ENCODE measurements around the gene SEC63.
"Not testable (repeated sequence)": the region's sequence is repeated elsewhere in the genome, so short reads cannot be mapped to it uniquely, and the experiment has no call there.

Gene SEC63

DNA sequence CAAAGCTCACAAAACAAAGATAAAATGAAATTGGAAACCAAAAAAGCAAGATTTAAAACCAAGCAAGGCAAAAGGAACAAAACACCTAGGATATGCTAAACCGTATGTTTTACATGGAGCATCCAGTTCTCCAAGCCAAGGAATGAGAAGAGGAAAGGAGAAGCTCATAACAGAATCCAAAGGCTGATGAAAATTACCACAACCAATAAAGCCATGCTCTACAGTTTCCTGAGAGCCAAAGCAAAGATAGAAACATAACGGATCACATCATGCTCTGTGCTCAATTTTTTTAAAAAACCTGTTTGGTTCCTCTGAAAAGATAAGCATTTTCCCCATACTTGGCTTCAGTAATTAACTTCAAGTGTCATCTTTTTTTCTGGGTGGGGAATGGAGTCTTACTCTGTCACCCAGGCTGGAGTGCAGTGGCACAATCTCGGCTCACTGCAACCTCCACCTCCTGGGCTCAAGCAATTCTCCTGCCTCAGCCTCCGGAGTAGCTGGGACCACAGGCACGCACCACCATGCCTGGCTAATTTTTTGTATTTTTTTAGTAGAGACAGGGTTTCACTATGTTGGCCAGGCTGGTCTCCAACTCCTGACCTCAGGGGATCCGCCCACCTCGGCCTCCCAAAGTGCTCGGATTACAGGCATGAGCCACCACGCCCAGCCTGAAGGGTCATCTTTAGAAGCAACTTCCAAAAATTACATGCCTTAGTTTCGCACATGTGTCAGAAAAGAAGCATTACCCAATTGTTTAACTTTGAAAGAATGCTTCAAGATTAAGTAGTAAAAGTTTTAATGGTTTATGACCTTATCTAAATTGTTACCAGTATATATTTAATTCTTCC, 31.1 kb downstream of the SEC63 start:
- DNase-seq, result peak; percentile 7

DNA sequence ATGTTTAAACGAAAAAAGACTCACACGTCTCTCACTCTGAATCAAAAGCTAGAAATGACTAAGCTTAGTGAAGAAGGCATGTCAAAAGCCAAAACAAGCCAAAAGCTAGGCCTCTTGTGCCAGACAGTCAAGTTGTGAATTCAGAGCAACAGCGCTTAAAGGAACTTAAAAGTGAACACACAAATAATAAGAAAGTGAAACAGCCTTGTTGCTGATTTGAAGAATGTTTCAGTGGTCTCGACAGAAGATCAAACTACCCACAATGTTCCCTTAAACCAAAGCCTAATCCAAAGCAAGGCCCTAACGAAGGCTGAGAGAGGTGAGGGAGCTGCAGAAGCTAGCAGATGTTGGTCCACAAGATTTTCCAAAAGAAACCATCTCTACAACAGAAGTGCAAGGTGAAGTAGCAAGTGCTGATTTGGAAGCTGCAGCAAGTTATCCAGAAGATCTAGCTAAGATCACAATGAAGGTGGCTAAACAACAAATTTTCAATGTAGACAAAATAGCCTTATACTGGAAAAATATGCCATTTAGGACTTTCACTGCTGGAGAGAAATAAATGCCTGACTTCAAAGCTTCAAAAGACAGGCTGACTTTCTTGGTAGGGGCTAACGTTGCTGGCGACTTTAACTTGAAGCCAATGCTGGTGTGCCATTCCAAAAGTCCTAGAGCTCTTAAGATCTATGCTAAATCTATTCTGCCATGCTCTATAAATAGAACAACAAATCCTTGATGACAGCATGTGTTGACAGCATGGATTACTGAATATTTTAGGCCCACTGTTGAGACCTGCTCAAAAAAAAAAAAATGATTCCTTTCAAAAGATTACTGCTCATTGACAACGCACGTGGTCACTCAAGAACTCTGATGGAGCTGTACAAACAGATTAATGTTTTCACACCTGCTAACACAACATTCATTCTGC, 40.3 kb downstream of the SEC63 start:
- DNase-seq, result no peak

DNA sequence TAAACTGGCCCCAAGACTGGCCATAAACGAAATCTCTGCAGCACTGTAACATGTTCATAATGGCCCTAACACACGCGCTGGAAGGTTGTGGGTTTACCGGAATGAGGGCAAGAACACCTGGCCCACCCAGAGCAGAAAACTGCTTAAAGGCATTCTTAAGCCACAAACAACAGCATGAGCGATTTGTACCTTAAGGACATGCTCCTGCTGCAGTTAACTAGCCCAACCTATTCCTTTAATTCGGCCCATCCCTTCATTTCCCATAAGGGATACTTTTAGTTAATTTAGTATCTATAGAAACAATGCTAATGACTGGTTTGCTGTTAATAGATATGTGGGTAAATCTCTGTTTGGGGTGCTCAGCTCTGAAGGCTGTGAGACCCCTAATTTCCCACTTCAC, 41.0 kb downstream of the SEC63 start:
- not testable (repeated sequence) for DNase-seq

DNA sequence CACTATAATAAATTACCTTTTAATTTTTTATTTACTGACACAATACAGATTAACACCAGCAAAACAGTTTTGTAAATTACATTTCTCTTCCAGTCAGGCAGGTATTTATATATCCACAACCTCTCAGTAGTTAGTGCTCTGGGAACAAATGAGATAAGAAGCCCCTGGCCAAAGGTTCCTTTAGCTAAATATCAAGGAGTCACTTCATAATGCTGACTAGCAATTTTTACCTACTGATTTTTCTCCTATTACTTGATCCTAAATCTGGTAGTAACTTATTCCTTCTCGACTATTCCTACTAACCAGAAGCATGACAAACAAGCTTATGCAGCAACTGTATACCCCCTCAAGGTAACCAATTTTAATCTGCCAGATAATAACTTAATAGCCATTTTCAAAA, 46.3 kb downstream of the SEC63 start:
- no peak for DNase-seq

DNA sequence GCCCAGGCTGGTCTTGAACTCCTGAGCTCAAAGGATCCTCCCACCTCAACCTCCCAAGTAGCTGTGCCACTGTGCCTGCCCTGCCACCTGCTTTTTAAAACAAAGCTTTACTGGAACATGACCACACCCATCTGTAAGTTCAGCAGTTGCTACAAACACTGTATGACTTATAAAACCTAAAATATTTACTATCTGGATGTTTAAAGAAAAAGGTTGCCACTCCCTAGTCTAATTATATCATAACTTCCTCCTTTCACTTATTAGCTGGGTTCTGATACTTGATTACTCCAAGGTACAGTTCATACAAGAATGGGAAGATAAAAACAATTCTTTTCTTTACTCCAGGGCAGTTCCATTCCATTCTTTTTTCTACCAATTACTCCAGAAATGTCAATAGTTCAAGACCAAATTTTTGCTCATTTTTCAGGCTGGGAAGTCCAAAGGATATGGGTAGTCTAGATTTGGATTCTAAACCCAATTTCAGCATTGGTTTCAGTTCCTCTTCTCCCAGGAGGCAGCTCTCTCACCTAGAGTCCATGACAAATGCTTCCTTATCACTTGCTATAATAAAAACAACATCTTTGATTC, 63.1 kb downstream of the SEC63 start:
- DNase-seq, result peak; percentile 55

DNA sequence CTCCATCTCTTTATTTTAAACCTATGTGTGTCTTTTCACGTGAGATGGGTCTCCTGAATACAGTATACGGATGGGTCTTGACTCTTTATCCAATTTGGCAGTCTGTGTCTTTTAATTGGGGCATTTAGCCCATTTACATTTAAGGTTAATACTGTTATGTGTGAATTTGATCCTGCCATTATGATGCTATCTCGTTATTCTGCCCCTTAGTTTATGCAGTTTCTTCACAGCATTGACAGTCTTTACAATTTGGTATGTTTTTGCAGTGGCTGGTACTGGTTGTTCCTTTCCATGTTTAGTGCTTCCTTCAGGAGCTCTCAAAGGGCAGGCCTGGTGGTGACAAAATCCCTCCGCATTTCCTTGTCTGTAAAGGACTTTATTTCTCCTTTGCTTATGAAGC, 67.6 kb downstream of the SEC63 start:
- not testable (repeated sequence) for DNase-seq

DNA sequence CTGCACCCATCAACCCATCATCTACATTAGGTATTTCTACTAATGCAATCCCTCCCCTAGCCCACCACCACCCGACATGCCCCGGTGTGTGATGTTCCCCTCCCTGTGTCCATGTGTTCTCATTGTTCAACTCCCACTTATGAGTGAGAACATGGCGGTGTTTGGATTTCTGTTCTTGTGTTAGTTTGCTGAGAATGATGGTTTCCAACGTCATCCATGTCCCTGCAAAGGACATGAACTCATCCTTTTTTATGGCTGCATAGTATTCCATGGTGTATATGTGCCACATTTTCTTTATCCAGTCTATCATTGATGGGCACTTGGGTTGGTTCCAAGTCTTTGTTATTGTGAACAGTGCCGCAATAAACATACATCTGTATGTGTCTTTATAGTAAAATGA, 72.1 kb downstream of the SEC63 start:
- not testable (repeated sequence) for DNase-seq

DNA sequence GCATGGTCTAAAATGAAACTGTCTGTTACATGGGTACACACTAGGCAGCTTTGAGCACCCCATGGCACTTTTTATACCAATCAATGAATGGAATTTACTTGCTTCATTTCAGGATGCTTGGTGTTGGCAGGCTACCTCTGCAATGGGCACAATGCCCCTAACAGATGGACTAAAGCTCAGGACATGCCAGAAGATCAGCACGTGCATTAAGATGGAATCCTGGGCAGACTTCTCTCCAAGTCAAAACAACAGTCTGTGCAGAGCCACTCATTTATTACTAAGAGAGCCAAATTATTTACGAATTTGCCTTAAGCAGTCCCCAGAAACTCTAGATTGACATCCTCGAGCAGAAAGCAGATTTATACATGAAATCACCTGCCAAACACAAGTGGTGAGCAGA, 78.1 kb downstream of the SEC63 start:
- DNase-seq, result no peak

DNA sequence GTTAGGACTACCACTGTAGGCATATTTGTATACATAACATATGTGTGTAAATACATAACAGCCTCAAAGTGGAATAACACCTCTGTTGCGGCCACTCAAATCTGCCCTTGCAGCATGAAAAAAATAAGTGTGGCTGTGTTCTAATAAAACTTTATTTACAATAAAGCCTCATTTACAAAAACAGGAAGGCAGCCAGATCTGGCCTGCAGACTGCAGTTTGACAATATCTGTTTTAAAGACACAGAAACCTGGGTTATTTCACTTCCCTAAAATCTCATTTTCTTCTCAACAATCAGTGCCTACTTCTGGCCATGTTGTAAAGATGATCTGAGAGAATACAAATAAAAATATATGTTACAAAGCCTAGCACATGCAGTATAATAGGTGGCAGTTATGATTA, 80.0 kb downstream of the SEC63 start:
- DNase-seq, result peak; percentile 39

DNA sequence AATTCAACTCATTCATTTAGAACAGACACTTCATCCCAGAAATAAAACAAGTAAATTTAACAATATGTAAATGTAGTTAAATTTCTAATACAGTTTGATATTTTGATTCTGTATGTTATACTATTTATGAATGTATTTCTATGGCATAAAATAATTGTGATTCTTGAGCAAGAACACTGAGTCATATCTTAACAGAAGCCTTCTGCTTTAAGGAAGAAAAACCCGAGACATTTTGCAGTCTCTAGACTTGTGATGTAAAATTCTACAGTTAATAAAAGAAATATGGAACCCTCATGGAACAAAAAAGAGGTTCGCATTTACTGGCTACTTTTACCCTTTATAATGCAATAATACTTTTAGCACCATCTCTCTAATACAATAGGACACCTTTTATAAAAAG, 86.0 kb downstream of the SEC63 start:
- no peak for DNase-seq

DNA sequence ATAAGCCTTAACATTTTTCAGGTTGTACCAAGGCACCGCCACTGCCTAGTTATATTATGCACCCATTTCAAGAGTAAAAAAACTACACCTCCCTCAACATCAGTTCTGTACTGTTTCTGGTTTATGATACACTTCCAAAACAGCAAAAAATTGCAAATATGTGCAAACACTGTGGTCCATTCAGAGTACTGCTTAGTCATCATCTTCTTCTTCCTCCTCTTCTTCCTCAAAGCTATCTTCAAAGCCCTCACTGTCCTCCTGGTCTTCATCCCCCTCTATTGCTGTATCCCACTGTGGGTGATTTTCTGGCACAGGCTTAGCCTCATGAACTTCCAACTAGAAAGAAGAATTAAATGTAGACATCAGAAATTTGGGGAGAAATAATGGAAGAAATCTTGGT, 86.5 kb downstream of the SEC63 start:
- DNase-seq, result not testable (repeated sequence)

DNA sequence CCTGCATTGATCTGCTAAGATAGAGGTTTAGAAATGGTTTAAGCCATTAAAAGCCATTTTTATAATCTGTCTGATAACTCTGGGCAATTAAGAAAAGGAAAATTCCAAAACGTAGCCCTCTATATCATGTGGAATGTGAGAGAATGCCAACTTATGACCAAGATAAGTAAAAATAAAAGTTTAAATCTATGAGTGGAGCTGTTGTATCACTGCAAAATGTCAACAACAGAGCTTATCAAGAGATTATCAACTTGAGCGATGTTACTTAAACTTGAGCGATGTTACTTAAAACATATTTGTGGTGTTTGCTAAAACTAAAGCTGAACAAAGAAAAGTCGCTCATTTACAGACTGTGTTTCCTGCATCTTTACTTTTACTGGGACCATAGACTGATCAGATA, 87.0 kb downstream of the SEC63 start:
- no peak for DNase-seq

DNA sequence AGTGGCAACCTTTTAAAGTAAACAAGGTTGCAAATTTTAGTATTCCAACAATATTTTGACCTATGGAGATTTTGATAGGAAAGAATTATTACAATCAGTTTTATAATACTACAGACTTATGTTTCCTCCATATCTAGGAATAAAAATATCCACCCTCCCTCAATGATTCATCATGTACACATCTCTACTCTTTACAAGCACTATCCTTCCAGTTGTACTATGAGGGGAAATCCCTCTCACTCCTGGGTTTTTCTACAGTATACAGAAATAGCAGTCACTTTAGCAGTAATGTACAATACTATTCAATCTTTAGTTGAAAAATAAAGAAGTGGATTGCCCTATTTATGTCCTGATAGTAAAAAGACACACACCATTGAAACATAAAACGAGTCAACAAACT, 87.6 kb downstream of the SEC63 start:
- no peak for DNase-seq

DNA sequence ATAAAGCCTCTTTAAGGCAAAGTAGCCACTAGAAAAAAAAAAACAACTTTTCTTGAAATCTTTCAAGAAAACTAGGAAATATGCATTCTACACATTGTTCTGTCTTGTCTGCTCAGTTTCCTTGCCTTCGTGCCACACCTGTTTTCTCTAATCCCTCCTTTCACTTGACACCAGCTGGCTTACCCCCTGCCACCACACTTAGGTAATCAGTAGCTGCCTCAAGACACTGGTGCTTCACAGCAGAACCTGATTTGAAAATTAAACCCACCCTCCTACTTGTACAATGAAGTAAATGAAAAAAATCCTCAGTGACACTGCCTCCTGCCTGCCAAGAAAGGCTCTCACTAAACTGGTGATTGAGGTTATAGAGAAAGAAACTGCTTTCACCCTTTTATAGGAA, 88.1 kb downstream of the SEC63 start:
- no peak for DNase-seq

DNA sequence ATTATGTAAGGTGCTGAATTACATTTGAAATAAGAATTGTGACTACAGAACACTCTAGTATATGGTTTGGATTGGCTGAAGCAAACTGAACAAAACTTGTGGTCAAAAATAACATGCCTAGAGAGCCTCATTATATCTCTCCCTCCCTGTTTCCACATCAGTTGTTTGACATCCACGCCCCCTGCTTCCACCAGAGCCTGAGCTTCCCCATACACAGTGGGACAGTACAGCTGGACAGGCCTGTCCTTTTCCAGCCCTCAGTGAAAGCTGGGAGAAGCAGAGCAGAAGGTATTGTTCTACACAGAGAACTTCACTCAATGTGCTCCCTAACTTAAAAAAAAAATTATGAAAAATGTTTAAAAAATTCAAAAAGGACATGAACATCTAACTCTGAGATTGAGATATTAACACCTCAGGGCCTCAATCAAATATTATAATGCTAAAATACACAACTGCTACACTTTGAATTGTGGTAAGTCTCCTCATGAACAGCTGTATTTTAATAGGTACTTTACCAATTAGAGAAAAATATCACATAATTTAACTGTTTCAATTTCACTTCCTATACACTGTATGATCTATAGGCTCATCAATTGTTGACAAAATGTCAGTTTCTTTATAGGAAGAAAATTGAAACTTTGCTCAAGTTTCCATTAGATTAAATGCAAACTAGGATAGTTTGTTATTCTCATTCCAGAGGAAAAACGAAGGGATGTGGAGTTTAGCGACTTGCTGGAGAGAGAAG, 89.0 kb downstream of the SEC63 start:
- no peak for DNase-seq

DNA sequence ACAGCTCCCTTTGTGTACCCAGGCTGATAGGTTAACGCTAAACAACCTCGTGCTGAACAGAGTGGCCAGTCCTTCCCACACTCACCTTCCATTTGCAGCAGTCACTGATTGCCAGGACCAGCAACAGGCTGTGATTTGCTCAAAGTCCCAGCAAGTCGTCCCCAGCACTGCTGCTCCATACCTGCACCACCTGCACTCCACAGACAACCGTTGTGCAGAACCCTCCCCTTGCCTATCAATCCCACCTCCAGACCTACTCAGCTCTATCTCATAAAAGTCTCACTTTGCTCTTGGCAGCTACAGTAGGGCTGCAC, 90.7 kb downstream of the SEC63 start:
- DNase-seq, result no peak

DNA sequence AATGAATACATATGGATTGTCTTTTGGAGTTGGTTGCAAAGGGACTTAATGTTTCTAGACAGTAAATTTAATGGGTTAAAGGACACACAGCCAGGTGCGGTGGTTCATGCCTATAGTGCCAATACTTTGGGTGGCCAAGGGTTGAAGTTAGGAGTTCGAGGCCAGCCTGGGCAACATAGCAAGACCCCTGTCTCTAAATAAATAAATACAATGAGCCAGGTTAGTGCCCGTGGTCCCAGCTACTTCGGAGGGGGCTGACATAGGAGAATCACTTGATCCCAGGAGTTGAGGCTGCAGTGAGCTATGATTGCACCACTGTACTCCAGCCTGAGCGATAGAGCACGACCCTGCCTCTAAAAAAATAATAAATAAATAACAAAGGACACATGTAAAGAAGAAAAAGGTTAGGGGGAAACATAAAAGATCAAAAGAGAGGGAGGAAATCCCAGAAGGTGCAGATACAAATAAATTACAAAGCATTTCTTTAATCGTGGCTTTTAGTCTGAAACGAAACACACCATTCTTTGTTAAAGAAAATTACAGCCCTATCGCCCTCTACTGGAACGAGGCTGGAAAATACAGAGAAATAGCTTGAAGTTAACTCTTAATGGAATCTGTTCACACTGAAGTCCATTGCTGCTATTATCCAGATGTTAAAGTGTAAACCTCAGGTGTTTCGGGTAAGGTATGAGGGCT, 91.3 kb downstream of the SEC63 start:
- DNase-seq, result peak; percentile 78

DNA sequence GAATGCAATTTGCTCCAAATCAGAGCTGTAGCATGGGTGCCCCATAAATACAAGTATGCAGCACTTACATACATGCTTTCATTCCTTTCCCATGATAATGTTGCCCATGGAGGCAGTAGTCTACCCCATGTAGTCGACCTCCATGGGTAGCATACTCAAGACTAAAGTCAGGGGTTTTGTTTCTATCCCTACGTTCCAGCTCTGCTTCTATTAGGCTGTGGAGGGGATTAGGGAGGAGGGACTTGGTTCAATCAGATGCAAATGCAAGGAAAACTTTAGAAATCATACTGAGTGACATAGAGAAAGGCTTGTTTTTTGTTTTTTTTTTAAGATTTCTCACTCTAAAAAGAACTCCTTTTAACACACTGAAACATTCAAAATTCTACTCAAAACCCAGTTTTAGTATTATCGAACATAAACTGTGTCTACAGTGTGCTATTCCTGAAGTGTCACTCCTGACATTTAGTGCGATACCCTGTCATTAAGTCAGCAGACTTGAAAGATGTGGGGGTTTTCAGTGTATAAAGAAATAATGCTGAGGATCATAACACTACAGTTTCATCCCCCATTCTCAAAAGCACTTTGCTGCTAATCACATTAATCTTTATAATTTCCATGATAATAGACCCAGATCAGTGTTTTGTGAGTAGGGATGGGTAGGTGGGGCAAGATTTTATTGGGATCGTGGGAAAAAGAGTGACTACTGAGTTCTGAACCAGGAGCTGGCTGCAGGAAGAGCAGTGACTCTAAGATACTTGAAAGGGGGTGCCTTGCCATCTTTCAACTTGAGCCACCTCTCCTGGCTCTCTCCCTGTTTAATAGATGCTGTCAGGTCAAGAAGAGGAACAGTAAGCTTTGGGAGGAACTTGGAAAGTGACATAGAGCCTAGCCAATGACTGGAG, 93.5 kb downstream of the SEC63 start:
- no peak for DNase-seq

DNA sequence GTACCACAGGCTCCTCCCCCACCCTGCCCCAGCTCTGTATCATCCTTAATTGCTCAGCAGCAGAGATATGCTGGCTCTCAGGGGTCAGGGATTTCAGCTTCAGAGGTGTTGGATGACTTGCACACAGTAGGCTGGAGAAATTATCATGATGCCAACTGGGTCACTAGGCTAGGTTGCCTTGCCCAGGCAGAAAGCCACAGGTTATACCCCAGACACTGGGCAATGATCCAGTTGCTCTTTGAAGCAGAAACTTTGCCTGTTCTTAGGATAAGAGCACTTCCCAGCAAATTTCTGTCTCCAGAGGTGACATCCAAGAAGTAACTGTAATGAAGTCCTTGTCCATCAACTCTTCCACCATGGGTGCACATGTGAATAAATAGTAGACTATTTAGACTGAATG, 95.6 kb downstream of the SEC63 start:
- no peak for DNase-seq

DNA sequence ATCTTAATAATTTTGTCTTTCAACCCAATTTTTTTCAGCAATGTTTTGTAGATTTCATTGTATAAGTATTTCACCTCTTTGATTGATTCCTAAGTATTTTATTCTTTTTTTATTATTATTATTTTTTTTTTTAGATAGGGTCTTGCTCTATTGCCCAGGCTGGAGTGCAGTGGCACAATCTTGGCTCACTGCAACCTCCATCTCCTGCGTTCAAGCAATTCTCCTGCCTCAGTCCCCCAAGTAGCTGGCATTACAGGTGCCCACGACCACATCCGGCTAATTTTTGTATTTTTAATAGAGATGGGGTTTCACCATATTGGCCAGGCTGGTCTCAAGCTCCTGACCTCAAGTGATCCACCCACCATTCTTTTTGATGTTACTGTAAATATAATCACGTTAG, 97.0 kb downstream of the SEC63 start:
- not testable (repeated sequence) for DNase-seq

DNA sequence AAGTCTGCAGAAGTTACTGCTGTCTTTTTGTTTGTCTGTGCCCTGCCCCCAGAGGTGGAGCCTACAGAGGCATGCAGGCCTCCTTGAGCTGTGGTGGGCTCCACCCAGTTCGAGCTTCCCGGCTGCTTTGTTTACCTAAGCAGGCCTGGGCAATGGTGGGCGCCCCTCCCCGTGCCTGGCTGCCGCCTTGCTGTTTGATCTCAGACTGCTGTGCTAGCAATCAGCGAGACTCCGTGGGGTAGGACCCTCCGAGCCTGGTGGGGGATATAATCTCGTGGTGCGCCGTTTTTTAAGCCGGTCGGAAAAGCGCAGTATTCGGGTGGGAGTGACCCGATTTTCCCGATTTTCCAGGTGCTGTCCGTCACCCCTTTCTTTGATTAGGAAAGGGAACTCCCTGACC, 97.9 kb downstream of the SEC63 start:
- not testable (repeated sequence) for DNase-seq

Data from hematopoietic multipotent progenitor cell treated with erythropoietin and hydrocortisone succinate and interleukin-3 and kit ligand, for 4 days (in vitro differentiated cells).